GF-D8 (cell line): Measurements from ENCODE around the gene GRPEL2.

Source experiments
- DNase-seq: peaks from one replicate; lab custom pipeline; 2025; lab: John Stamatoyannopoulos, UW

Gene GRPEL2, protein sequence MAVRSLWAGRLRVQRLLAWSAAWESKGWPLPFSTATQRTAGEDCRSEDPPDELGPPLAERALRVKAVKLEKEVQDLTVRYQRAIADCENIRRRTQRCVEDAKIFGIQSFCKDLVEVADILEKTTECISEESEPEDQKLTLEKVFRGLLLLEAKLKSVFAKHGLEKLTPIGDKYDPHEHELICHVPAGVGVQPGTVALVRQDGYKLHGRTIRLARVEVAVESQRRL

DNA sequence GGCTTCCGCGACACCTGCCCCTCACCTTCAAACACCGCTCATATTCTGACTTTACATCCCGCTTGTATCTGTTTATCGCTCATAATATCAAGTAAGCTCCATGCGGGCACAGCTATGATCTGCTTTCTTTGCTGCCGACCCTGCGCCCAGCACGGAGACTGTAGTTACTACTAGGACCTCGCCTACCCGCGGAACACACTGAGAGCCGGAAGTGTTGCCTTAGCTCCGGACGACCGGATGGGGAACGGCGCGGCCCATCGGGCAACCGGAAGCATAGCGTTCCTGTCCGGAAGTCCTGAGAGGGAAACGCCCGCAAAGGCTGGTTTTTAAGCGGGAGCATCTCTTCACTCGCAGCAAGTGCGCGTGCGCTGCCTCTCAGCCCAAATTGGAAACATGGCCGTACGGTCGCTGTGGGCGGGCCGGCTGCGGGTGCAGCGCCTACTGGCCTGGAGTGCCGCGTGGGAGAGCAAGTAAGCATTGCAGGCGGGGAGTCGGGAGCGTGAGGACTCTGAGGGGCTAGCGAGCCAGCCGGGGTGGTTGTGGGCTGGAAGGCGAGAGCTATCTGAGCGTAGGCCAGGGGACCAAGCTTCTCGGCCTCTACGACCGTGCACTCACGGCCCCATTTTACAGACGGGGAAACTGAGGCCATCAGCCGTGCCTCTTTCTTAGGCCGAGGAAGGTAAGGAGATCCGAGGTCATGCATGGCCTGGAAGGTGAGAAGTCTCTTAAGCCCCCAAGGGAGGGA lies at the start of gene GRPEL2:
Gene GRPEL2, plus strand, starts transcription at position 353 of the 745 bp plus-strand sequence. Its CDS starts 41 bp downstream, at position 394.
- peak; percentile 90 for DNase-seq

DNA sequence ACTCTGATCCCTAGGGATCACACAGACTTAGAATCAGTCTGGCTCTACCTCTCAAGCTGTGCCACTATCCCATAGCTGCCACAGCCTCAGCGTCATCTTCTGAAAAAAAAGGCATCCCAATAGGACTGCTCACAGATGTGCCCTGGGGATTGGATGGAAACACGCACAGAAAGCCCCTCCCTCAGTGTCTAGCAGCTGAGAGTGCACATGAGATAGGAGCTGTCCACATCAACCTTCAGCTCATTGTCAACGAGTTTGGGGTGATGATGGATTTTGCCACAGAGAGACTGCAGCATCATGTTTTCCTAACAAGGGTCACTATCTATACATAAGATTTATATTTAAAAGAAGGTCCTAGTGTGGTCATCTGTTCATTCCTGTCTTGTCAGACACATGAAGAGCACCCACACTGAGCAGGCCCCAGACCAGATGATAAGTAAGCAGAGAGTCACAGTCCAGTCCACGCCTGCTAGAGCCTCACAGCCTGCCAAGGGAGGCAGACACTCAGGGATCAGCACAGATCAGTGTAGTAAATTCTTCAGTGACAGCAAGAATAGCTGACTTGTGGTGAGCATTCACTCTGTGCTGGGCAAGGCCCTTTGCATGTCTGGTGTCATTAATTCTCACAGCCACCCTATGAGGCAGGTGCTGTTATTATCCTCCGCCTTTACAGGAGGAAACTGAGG lies 47.8 kb upstream of the GRPEL2 start:
- no peak for DNase-seq

GRCh38 chr5:149298163-149298562 lies 47.1 kb upstream of the GRPEL2 start:
- DNase-seq, result no peak

DNA sequence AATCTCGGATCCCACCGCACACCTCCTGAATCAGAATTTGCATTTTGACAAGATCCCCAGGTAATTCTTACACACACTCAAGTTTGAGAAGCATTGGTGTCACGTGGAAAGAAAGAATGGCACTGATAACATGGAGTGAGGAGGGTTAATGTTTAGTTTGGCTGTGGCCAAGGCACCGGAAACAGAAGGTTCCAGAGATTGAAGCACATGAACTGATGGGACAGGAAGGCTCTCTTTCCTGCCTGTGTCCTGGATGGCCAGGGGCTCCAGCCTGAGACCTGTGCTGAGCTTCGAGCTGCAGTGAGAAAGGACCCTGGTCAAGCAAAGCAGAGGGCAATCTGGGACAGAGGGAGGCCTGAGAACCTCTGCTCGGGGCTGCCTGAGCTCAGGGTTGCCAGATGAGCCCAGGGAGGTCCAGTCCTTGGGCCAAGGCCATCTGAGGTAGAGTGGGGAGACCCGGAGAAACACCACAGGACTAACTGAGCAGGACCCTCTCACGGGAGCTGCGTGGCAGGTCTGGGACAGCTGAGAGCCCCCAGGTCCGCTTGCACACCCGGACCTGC lies 46.4 kb upstream of the GRPEL2 start:
- no peak for DNase-seq

GRCh38 chr5:149299451-149300054 lies 45.7 kb upstream of the GRPEL2 start:
- no peak for DNase-seq

- no peak for DNase-seq
Observed at GRCh38 chr5:149300441-149300840, 44.9 kb upstream of the GRPEL2 start.

- DNase-seq, result no peak
Observed at GRCh38 chr5:149301049-149301743, 44.1 kb upstream of the GRPEL2 start.

DNA sequence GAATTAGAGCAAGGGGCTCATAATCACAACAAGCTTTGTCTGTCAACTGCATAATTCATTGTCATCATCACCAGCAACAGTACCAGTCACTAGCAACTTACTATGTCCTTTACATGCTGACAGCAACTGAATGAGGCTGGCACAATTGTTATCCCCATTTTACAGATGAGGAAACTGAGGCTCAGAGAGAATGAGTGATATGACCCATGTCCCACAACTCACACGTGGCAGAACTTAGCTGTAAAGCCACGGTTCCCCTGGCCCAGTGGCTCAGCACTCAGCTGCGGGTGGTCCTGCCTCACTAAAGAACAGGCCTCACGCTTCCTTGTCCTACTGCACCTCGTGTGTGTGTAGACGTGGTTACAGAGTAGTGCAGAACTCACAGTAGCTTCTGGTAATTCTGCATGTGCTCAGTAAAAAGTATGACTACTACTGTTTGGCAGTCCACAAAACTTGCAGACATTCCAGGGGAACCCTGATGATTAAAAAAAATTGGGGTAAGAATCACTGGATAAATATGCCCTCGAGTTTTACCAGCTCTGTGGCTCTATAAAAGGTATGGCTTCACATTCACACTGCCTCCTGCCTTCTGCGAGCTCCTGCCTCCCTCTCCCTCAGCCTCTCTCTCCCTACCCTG lies 43.4 kb upstream of the GRPEL2 start:
- DNase-seq, result no peak

- no peak for DNase-seq
Observed at GRCh38 chr5:149302641-149303040, 42.7 kb upstream of the GRPEL2 start.

- no peak for DNase-seq
Observed at GRCh38 chr5:149303210-149303609, 42.1 kb upstream of the GRPEL2 start.

DNA sequence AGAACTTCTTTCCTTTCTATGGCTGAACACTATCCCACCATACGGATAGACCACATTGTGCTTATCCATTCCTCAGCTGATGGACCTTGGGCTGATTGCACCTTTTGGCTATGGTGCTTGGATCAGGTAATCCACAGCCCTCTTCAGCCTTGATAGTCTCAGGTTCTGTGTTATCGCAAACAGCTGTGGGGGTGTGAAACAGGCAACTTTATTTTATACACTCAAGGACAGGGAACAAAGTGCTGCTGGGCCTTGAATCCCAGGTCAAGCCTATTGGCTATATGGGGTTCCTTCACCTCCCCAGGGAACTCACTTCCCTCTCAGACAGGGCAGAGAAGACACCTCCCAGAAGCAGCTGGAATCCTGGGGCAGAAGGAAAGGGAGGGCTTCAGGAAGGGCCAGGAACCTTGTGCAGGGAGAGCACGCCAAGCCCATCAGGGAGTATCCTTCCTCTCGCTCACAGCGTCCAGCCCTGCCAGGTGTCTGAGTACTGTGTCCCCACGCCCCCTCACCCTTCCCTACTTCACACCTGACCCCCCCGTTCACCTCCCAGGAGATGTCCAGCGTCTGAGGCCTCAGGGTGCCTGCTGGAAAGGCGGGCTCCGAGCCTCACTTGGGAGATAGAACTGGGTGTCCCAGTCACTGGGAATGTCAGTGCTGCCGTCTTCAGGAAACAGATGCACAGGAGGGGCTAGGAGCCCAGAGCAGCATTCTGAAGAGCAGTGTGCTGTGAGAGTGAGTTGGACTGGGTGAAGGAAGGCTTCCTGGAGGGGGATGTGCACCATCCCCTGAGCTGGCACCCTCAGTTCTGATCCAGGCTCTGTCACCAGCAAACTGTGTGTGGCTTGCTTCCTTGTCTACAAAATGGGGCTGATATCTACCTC lies 40.9 kb upstream of the GRPEL2 start:
- DNase-seq, result no peak

DNA sequence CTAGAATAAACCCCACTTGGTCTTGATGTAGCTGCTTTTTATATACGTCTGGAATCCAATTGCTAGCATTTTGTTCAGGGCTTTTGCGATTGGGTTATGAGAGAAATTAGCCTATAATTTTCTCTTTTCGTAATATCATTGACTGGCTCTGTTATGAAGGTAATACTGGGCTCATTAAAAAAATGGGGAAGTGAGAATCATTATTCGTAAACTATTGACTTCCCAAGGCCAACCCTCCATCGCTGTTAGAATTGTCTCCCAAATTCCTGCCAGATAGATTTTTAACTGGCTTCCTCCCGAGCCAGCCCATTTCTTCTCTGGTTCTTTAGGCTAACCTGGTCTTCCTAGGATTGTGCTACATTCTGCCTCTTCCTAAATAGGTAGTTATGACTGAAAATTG lies 35.9 kb upstream of the GRPEL2 start:
- no peak for DNase-seq

- DNase-seq, result no peak
Observed at GRCh38 chr5:149310488-149310887, 34.8 kb upstream of the GRPEL2 start.

DNA sequence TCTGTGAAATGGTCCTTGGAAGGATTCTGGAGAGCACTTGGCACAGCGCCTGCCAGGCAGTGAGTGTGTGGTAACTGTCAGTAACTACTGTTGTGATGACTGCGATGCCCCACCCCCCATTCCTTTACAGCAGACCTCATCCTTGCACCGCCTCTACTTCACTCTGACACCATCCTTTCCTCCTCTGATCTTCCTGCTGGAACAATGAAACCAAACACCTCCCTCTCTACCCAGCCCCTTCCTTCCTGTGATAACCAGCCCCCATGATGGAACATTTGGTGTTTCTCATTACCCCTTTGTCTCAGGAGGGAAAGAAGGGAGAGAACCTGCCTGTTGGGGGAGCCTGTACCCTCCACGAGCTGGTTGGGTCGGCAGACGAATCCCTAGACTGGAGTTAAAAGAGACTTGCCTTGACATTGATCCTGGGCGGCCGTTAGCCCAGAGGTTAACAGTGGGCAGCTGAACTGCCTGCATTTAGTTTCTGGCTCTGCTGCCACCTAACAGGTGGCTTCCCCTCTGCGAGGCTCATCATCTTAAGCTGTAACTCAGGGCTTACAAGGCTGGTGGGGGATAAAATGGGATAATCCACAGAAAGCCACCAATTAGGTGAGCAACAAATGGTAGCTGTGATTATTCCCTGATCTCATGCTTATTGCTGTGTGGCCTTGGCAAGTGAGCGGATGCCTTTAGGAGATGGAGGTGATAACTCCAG lies 34.2 kb upstream of the GRPEL2 start:
- no peak for DNase-seq

GRCh38 chr5:149313151-149313841 lies 32.0 kb upstream of the GRPEL2 start:
- no peak for DNase-seq

GRCh38 chr5:149314571-149315111 lies 30.7 kb upstream of the GRPEL2 start:
- no peak for DNase-seq

DNA sequence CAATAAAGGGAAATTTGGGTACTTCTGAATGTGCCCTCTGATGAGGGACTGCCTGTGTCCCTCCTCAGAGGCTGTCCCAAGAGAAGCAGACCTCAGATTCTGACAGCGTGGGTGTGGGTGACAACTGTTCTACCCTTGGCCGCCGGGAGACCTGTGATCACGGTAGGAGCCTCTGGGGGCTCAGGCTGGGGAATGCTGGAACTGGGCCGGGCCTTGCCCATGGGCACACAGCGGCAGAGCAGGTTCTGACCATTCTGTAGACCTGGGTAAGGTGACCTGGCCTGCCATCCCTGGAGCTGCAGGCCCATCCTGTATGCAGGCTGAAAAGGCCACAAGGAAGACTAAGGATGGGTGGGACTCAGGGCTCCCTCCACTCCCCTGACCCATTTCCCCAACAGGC lies 29.5 kb upstream of the GRPEL2 start:
- no peak for DNase-seq

DNA sequence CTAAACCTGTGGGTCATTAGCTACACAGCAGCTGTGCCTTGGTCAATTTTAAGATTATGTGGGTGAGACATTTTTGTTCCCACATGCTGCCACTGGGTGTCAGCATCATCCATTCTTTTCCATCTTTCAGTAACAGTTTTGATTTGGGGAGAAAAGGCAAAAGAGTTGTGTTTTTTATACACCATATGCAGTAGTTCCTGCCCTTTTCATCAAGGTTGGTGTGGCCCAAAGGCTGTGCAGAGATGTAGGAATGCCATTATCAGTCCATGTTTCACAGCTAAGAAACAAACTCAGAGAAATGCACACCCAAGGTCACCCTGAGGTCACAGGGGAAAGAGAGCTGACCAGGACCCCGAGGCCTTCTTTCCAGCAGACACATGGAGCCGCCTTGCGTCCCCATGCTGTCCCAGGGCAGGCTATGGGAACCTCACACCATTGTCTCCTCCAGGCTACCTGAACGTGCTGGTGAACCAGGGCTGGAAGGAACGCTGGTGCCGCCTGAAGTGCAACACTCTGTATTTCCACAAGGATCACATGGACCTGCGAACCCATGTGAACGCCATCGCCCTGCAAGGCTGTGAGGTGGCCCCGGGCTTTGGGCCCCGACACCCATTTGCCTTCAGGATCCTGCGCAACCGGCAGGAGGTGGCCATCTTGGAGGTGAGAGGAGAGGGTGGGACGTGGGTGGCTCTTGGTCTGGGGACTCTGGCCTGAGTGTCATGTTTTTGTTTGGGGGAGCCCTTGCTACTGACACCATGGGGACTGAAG lies 27.8 kb upstream of the GRPEL2 start:
- DNase-seq, result no peak
